DND-41 (cell line): Measurements from ENCODE around the gene DNAH2.
"Not testable (repeated sequence)": the region's sequence is repeated elsewhere in the genome, so short reads cannot be mapped to it uniquely, and the experiment has no call there.

ENCODE experiments used
- ATAC-seq: fragments of 200-7000 bp; cut with Tn5 transposase; 3 replicates; pipeline ENCODE4 v1.9.1; 2021; ENCODE audit warnings: low read depth; ENCODE audit not compliant: insufficient read depth
- DNase-seq: peaks from one replicate; pipeline ENCODE4 v3.0.0-alpha.2; 2020
- H2AFZ ChIP-seq: 2 replicates; pipeline ENCODE4 v1.6.0; 2012; ENCODE audit warnings: low read depth, low read length
- H3K27ac ChIP-seq: 2 replicates; pipeline ENCODE4 v1.5.1; 2012; ENCODE audit warnings: low read length, inconsistent platforms
- H3K27me3 ChIP-seq: fragments of 200-600 bp; sonication (generic); 2 replicates; pipeline ENCODE4 v1.6.0; 2012; ENCODE audit warnings: low read length, mild to moderate bottlenecking, inconsistent platforms; ENCODE audit not compliant: insufficient read depth, poor library complexity
- H3K36me3 ChIP-seq: 2 replicates; pipeline ENCODE4 v1.5.1; 2012; ENCODE audit warnings: low read length, inconsistent platforms; ENCODE audit not compliant: insufficient read depth
- H3K4me1 ChIP-seq: 2 replicates; pipeline ENCODE4 v1.5.1; 2012; ENCODE audit warnings: mild to moderate bottlenecking, low read length; ENCODE audit not compliant: insufficient read depth
- H3K4me2 ChIP-seq: 2 replicates; pipeline ENCODE4 v1.6.0; 2012; ENCODE audit warnings: mild to moderate bottlenecking, moderate library complexity, low read length, inconsistent platforms; ENCODE audit not compliant: insufficient read depth
- H3K4me3 ChIP-seq, 2 experiments: fragments of 200-600 bp in 1 of 2; shearing (Covaris generic) in 1 of 2; 2 replicates each; pipeline ENCODE4 v1.5.1; 2012 to 2016; ENCODE audit warnings: inconsistent platforms in 2 of 2, low read length in 2 of 2, mild to moderate bottlenecking in 2 of 2, low read depth in 1 of 2, moderate library complexity in 1 of 2
- H3K79me2 ChIP-seq: 2 replicates; pipeline ENCODE4 v1.6.0; 2012; ENCODE audit warnings: low read length, inconsistent platforms; ENCODE audit not compliant: insufficient read depth
- H3K9ac ChIP-seq: 2 replicates; pipeline ENCODE4 v1.6.0; 2012; ENCODE audit warnings: low read depth, mild to moderate bottlenecking, inconsistent platforms, low read length, moderate library complexity
- H3K9me3 ChIP-seq: 2 replicates; pipeline ENCODE4 v1.5.1; 2012; ENCODE audit warnings: low read length, moderate library complexity, mild to moderate bottlenecking, inconsistent platforms; ENCODE audit not compliant: insufficient read depth, severe bottlenecking
- H4K20me1 ChIP-seq: 2 replicates; pipeline ENCODE4 v1.6.0; 2012; ENCODE audit warnings: low read length; ENCODE audit not compliant: insufficient read depth
- EZH2 ChIP-seq: IDR thresholded peaks from 3 replicates; pipeline ENCODE4 v1.6.1; 2012; ENCODE audit warnings: borderline replicate concordance, low read depth, mild to moderate bottlenecking, moderate library complexity, low read length, inconsistent platforms; ENCODE audit not compliant: severe bottlenecking
- TF ChIP-seq, protein P1 (sequence below): IDR thresholded peaks from 2 replicates; pipeline ENCODE4 v1.5.1; 2012; ENCODE audit warnings: borderline replicate concordance, low read length, moderate library complexity, mild to moderate bottlenecking; ENCODE audit not compliant: poor library complexity, severe bottlenecking; ENCODE audit errors: extremely low read depth

DNAH2 gene

DNA sequence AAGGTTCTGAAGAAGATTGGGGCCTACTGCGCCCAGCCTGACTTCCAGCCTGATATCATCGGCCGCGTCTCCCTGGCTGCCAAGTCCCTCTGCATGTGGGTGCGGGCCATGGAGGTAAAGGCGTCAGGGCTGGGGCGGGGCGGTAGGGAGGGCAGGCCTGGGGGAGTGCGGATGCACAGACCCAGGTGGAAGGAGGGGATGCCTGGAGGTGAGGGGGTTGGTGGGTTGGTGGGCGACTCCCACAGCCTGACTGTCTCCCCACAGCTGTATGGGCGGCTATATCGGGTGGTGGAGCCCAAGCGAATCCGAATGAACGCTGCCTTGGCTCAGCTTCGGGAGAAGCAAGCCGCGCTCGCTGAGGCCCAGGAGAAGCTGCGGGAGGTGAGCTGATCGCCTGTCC, 89.7 kb downstream of the DNAH2 start:
- H3K9ac ChIP-seq, result no peak overlapping the region
- TF ChIP-seq, protein P1, sequence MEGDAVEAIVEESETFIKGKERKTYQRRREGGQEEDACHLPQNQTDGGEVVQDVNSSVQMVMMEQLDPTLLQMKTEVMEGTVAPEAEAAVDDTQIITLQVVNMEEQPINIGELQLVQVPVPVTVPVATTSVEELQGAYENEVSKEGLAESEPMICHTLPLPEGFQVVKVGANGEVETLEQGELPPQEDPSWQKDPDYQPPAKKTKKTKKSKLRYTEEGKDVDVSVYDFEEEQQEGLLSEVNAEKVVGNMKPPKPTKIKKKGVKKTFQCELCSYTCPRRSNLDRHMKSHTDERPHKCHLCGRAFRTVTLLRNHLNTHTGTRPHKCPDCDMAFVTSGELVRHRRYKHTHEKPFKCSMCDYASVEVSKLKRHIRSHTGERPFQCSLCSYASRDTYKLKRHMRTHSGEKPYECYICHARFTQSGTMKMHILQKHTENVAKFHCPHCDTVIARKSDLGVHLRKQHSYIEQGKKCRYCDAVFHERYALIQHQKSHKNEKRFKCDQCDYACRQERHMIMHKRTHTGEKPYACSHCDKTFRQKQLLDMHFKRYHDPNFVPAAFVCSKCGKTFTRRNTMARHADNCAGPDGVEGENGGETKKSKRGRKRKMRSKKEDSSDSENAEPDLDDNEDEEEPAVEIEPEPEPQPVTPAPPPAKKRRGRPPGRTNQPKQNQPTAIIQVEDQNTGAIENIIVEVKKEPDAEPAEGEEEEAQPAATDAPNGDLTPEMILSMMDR, result no peak
- no peak for TF ChIP-seq EZH2
- no peak overlapping the region for H3K27ac ChIP-seq

DNA sequence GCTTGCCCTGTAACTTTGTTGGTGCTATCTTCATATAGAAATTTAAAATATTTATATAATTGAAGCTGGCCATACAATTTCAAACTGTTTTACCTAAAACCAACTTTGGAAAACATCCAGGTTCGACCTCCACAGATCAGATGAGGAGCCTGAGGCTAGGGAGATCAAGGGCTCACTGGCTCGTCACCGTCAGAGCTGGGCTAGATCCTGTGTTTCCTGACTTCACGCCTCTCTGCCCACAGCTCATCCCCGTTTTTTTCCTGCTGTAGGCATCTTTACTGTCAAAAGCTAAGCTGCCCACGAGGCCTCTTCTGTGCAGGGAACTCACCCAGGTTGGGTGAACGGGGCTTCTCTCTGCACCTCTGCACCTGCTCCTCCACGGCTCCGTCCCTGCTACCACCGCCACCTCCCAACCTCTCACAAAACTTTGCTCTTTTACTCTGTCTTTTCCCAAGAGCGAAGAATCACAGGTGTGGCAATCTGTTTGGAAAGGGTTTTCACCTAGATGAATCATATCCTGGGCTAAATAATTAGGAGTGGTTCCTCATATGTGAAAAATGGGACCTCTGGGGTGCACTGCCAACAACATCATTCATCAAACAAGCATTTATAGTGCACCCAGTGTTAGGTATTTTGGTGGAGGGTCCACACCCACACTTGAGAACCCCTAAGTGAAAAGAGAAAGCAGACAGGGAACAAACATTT, 91.7 kb downstream of the DNAH2 start:
- Histone ChIP-seq H3K4me3 (no peak overlapping the region), H3K27ac (no peak overlapping the region), H3K4me2 (no peak overlapping the region), H3K4me1 (no peaks in the 10 kb centered on the region), H3K36me3 (no peaks in the 10 kb centered on the region), H3K9ac (no peak overlapping the region), H3K27me3 (peaks cover 7% of the 10 kb centered on the region), H3K79me2 (no peaks in the 10 kb centered on the region), H4K20me1 (no peaks in the 10 kb centered on the region; the same call in 1 of the 2 replicates), H3K9me3 (no peaks in the 10 kb centered on the region), H2AFZ (no peak overlapping the region)
- DNase-seq (no peak), ATAC-seq (no peak)
- no peak for TF ChIP-seq EZH2
- TF ChIP-seq, protein P1, result no peak

More for the DNA sequence above, 89.7 kb downstream of the DNAH2 start:
- no peak overlapping the region for H2AFZ ChIP-seq
- H3K36me3 ChIP-seq, result no peaks in the 10 kb centered on the region
- no peaks in the 10 kb centered on the region for H3K9me3 ChIP-seq
- H4K20me1 ChIP-seq, result no peaks in the 10 kb centered on the region; the same call in 1 of the 2 replicates
- H3K27me3 ChIP-seq, result peaks cover 7% of the 10 kb centered on the region
- H3K79me2 ChIP-seq, result no peaks in the 10 kb centered on the region
- ATAC-seq (no peak), DNase-seq (no peak)
- H3K4me2 ChIP-seq, result no peak overlapping the region
- H3K4me3 ChIP-seq, result no peak overlapping the region
- H3K4me1 ChIP-seq, result no peaks in the 10 kb centered on the region

DNA sequence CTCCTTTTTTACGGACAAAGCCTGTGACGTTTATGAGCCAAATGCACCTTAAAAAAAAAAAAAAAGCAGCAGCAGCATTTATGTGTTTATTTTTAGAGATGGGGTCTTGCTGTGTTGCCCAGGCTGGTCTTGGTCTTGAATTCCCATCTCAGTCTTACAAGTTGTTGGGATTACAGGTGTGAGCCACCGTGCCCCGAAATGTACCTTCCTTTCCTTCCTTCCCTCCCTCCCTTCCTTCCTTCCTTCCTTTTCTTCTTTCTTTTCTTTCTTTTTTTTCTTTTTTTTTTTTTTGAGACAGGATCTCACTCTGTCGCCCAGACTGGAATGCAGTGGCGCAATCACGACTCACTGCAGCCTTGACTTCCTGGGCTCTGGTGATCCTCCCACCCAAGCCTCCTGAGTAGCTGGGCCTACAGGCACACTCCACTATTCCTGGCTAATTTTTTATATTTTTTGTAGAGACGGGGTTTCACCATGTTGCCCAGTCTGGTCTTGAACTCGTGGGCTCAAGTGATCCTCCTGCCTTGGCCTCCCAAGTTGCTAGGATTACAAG, 92.3 kb downstream of the DNAH2 start:
- ATAC-seq, H3K36me3 ChIP-seq, H3K4me1 ChIP-seq, H4K20me1 ChIP-seq, H3K4me2 ChIP-seq, H3K79me2 ChIP-seq, H3K27ac ChIP-seq, H3K4me3 ChIP-seq, H2AFZ ChIP-seq, DNase-seq, H3K9ac ChIP-seq, H3K27me3 ChIP-seq, H3K9me3 ChIP-seq: not testable (repeated sequence)

DNA sequence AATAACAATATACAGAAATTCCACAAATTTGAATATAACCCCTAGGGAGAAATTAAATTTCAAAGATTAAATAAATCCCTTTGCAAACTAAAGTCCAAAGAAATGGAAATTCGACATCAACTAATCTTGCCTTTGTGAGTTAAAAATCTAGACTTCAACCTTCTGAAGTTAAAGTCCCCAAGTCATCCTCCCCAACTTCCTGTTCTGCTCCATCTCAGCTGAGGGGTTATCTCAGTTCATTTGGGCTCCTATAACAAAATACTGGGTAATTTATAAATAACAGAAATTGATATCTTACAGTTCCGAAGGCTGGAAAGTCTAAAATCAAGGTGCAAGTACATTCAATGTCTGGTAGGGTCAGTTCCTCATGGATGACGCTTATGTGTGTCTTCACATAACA, 93.7 kb downstream of the DNAH2 start:
- Histone ChIP-seq H3K9ac (no peak overlapping the region), H3K9me3 (no peaks in the 10 kb centered on the region), H3K4me1 (no peaks in the 10 kb centered on the region), H4K20me1 (no peaks in the 10 kb centered on the region; the same call in 1 of the 2 replicates), H3K4me3 (no peak overlapping the region), H2AFZ (no peak overlapping the region), H3K36me3 (no peaks in the 10 kb centered on the region), H3K27ac (no peak overlapping the region), H3K27me3 (peaks cover 7% of the 10 kb centered on the region), H3K4me2 (no peak overlapping the region), H3K79me2 (no peaks in the 10 kb centered on the region)
- ATAC-seq (no peak), DNase-seq (no peak)
- TF ChIP-seq EZH2, result no peak
- TF ChIP-seq, protein P1, result no peak
